HCT116 (cell line): Measurements from ENCODE around the gene TOR4A. TPM values are rescaled to one million over a fixed set of nuclear protein-coding genes. Genes with fewer than 3 reads are reported as not detected.

Experiments used
- ATAC-seq: fragments of 200-7000 bp; cut with Tn5 transposase; 2 replicates; pipeline ENCODE4 v1.9.1; 2020; ENCODE audit warnings: mild to moderate bottlenecking, moderate library complexity
- BruUV-seq: library from RNA; stranded (reverse); fragments of 400-500 nt; replicated peaks from 2 replicates; lab custom pipeline; 2021; lab: Mats Ljungman, UMichigan
- CTCF ChIA-PET: fragments of 300-600 bp; sonication (Branson Sonifier 250); formaldehyde crosslinking; loops from one replicate; lab custom pipeline; 2021; ENCODE audit warnings: antibody characterized with exemption; lab: Charles Lee
- POLR2A ChIA-PET: fragments of 300-600, 350-600 bp; sonication (Branson Sonifier 250); formaldehyde crosslinking; loops from one replicate; lab custom pipeline; 2021; ENCODE audit warnings: antibody characterized with exemption; lab: Charles Lee
- RAD21 ChIA-PET, 2 experiments: fragments of 300-600 bp; sonication (Branson Sonifier 250); formaldehyde crosslinking; loops; one replicate each; lab custom pipeline; 2023; ENCODE audit warnings: low total read pairs in 2 of 2; ENCODE audit not compliant: uncharacterized antibody in 2 of 2, unreplicated experiment in 2 of 2, low non-redundant PET in 1 of 2; lab: Charles Lee
- DNase-seq: peaks from one replicate; pipeline ENCODE4 v3.0.0-alpha.2; 2010; ENCODE audit warnings: low read depth, low spot score
- H2AFZ ChIP-seq: fragments of 200-600 bp; shearing (Covaris generic), sonication (generic); 2 replicates; pipeline ENCODE4 v1.6.1; 2017; ENCODE audit warnings: low read depth, mixed run types, mixed read lengths, antibody characterized with exemption, low read length; ENCODE audit not compliant: poor library complexity, severe bottlenecking
- H3K27ac ChIP-seq: 2 replicates; pipeline ENCODE4 v1.5.1; 2012; ENCODE audit warnings: low read depth, low read length
- H3K27me3 ChIP-seq: fragments of 200-600 bp; sonication (generic); 2 replicates; pipeline ENCODE4 v1.6.1; 2016; ENCODE audit warnings: mixed run types, low read length, mixed read lengths; ENCODE audit not compliant: insufficient read depth
- H3K36me3 ChIP-seq, 2 experiments: fragments of 200-500 bp in 1 of 2; fragments of 200-600 bp in 1 of 2; sonication (Bioruptor generic) in 1 of 2; sonication (generic) in 1 of 2; 2 replicates each; pipeline versions ENCODE4 v1.5.1 to v1.6.1; 2014 to 2016; ENCODE audit warnings: low read length in 2 of 2, inconsistent platforms in 1 of 2, mixed read lengths in 1 of 2, mixed run types in 1 of 2; ENCODE audit not compliant: insufficient read depth in 2 of 2, control insufficient read depth in 1 of 2
- H3K4me1 ChIP-seq, 2 experiments: fragments of 200-600 bp in 1 of 2; sonication (generic) in 1 of 2; 2 replicates each; pipeline versions ENCODE4 v1.5.1 to v1.6.1; 2012 to 2017; ENCODE audit warnings: low read length in 2 of 2, inconsistent platforms in 1 of 2, mild to moderate bottlenecking in 1 of 2, mixed read lengths in 1 of 2, mixed run types in 1 of 2, moderate library complexity in 1 of 2; ENCODE audit not compliant: insufficient read depth in 2 of 2, control insufficient read depth in 1 of 2
- H3K4me2 ChIP-seq: fragments of 200-600 bp; sonication (generic); 2 replicates; pipeline ENCODE4 v1.6.1; 2017; ENCODE audit warnings: mixed run types, low read length, mixed read lengths
- H3K4me3 ChIP-seq, 2 experiments: fragments of 200-600 bp in 1 of 2; sonication (generic) in 1 of 2; replicated peaks in 1 of 2; 2 replicates each; pipeline ENCODE4 v1.5.1; 2011 to 2016; ENCODE audit warnings: low read length in 2 of 2, control low read depth in 1 of 2, low read depth in 1 of 2, mild to moderate bottlenecking in 1 of 2, mixed read lengths in 1 of 2, mixed run types in 1 of 2
- H3K79me2 ChIP-seq: fragments of 200-600 bp; sonication (generic); 2 replicates; pipeline ENCODE4 v1.6.1; 2017; ENCODE audit warnings: mild to moderate bottlenecking, mixed run types, low read length, moderate library complexity, mixed read lengths; ENCODE audit not compliant: insufficient read depth
- H3K9ac ChIP-seq: fragments of 200-600 bp; sonication (generic); 2 replicates; pipeline ENCODE4 v1.6.1; 2016; ENCODE audit warnings: low read length, mixed read lengths
- H3K9me2 ChIP-seq: fragments of 200-600 bp; sonication (generic), shearing (Covaris generic); 2 replicates; pipeline ENCODE4 v1.6.1; 2017; ENCODE audit warnings: mixed run types, mild to moderate bottlenecking, moderate library complexity; ENCODE audit not compliant: insufficient read depth
- H3K9me3 ChIP-seq, 2 experiments: fragments of 200-500 bp in 1 of 2; fragments of 200-600 bp in 1 of 2; sonication (Bioruptor generic) in 1 of 2; sonication (generic) in 1 of 2; 2 replicates each; pipeline ENCODE4 v1.6.1; 2014 to 2017; ENCODE audit warnings: low read length in 2 of 2, mixed read lengths in 2 of 2, inconsistent platforms in 1 of 2, low read depth in 1 of 2, mild to moderate bottlenecking in 1 of 2, mixed run types in 1 of 2, moderate library complexity in 1 of 2; ENCODE audit not compliant: control insufficient read depth in 1 of 2, insufficient read depth in 1 of 2
- H4K20me1 ChIP-seq: fragments of 200-600 bp; sonication (generic), shearing (Covaris generic); 2 replicates; pipeline ENCODE4 v1.6.1; 2017; ENCODE audit warnings: mixed run types, mild to moderate bottlenecking, moderate library complexity; ENCODE audit not compliant: insufficient read depth
- ATF3 ChIP-seq: IDR thresholded peaks from 2 replicates; pipeline ENCODE4 v1.6.1; 2012
- CBX3 ChIP-seq: IDR thresholded peaks from 2 replicates; pipeline ENCODE4 v1.6.1; 2012; ENCODE audit warnings: low read depth
- EGR1 ChIP-seq: IDR thresholded peaks from 2 replicates; pipeline ENCODE4 v1.6.1; 2012; ENCODE audit warnings: low read depth
- ELF1 ChIP-seq: IDR thresholded peaks from 2 replicates; pipeline ENCODE4 v1.6.1; 2012; ENCODE audit warnings: low read depth, borderline replicate concordance
- JUND ChIP-seq: IDR thresholded peaks from 2 replicates; pipeline ENCODE4 v1.6.1; 2012
- POLR2AphosphoS5 ChIP-seq: IDR thresholded peaks from 2 replicates; pipeline ENCODE4 v1.6.1; 2011; ENCODE audit warnings: mild to moderate bottlenecking, low read depth, low read length, moderate library complexity
- SP1 ChIP-seq: IDR thresholded peaks from 2 replicates; pipeline ENCODE4 v1.6.1; 2012; ENCODE audit warnings: low read depth
- YY1 ChIP-seq: IDR thresholded peaks from 2 replicates; pipeline ENCODE4 v1.6.1; 2011; ENCODE audit warnings: low read length, low read depth, moderate library complexity, mild to moderate bottlenecking; ENCODE audit not compliant: insufficient replicate concordance; ENCODE audit errors: extremely low read depth
- ZBTB33 ChIP-seq: IDR thresholded peaks from 2 replicates; pipeline ENCODE4 v1.6.1; 2011; ENCODE audit warnings: mild to moderate bottlenecking, low read length, moderate library complexity; ENCODE audit not compliant: insufficient replicate concordance; ENCODE audit errors: extremely low read depth
- ZFX ChIP-seq: fragments of 450-650 bp; IDR thresholded peaks from 2 replicates; pipeline ENCODE4 v1.6.1; 2017
- intact Hi-C: fragments of 100-400 bp; cut with micrococcal nuclease; formaldehyde crosslinking; loops from 2 replicates; pipeline ENCODE4 v1.10.0; 2022
- total RNA-seq: library from RNA; stranded (reverse); gene quantifications from one replicate; pipeline ENCODE4 v1.2.1, GENCODE V29; 2021; ENCODE audit not compliant: unreplicated experiment
- TF ChIP-seq, protein P1 (sequence below): IDR thresholded peaks from 2 replicates; pipeline ENCODE4 v1.6.1; 2012

Gene TOR4A
- total RNA-seq, 1 experiment from 2014 or later, result 34.0 TPM

- H3K4me3 ChIP-seq, result no peak overlapping the region
- ChIA-PET POLR2A (no interaction called here), CTCF (no interaction called here), RAD21 (no interaction called here)
- peaks cover 17% of the 10 kb centered on the region for H3K79me2 ChIP-seq
- H3K4me2 ChIP-seq, result no peak overlapping the region
- no peak overlapping the region for H2AFZ ChIP-seq
- H3K27ac ChIP-seq, result no peak overlapping the region; the same call in 1 of the 2 replicates
- BruUV-seq, result no TSS peak
- peaks cover 2% of the 10 kb centered on the region; the same call in 1 of the 2 replicates for H4K20me1 ChIP-seq
- H3K36me3 ChIP-seq, result no peaks in the 10 kb centered on the region
- H3K27me3 ChIP-seq, result no peaks in the 10 kb centered on the region
- H3K4me1 ChIP-seq, result peaks cover 32 to 67% of the 10 kb centered on the region in 2 experiments
- H3K9me2 ChIP-seq, result no peaks in the 10 kb centered on the region
- no peak overlapping the region for H3K9ac ChIP-seq
- intact Hi-C loops, result no loop called here
- no peak for ATAC-seq
- no peaks in the 10 kb centered on the region for H3K9me3 ChIP-seq
- DNase-seq, result no peak
- TF ChIP-seq, protein P1, sequence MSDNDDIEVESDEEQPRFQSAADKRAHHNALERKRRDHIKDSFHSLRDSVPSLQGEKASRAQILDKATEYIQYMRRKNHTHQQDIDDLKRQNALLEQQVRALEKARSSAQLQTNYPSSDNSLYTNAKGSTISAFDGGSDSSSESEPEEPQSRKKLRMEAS, result no peak
- TF ChIP-seq ELF1 (no peak), EGR1 (no peak), SP1 (no peak), ATF3 (no peak), JUND (no peak), ZBTB33 (no peak), ZFX (no peak), CBX3 (no peak), POLR2AphosphoS5 (no peak), YY1 (no peak)
Observed at GRCh38 chr9:137299203-137299565, 21.7 kb downstream of the TOR4A start.
